ACC112 (cell line): Measurements from ENCODE around the gene ADRA1B.
"Not testable (repeated sequence)": the region's sequence is repeated elsewhere in the genome, so short reads cannot be mapped to it uniquely, and the experiment has no call there.

ENCODE experiments used
- H2AFZ ChIP-seq: fragments of 200-600 bp; sonication (generic); one replicate; pipeline ENCODE4 v1.6.0; 2017; ENCODE audit warnings: antibody characterized with exemption, low read length; ENCODE audit not compliant: unreplicated experiment
- H3K27ac ChIP-seq: fragments of 200-600 bp; sonication (generic); 2 replicates; pipeline ENCODE4 v1.5.1; 2014; ENCODE audit warnings: low read depth, mild to moderate bottlenecking, antibody characterized with exemption, low read length, moderate library complexity
- H3K27me3 ChIP-seq: fragments of 200-600 bp; sonication (generic); 2 replicates; pipeline ENCODE4 v1.6.1; 2014; ENCODE audit warnings: mild to moderate bottlenecking, antibody characterized with exemption, low read length, moderate library complexity, mixed read lengths; ENCODE audit not compliant: insufficient read depth
- H3K36me3 ChIP-seq: fragments of 200-600 bp; sonication (generic); 2 replicates; pipeline ENCODE4 v1.6.1; 2016; ENCODE audit warnings: mild to moderate bottlenecking, antibody characterized with exemption, low read length, moderate library complexity, mixed read lengths; ENCODE audit not compliant: insufficient read depth
- H3K4me1 ChIP-seq: fragments of 200-600 bp; sonication (generic); one replicate; pipeline ENCODE4 v1.6.1; 2016; ENCODE audit warnings: low read length, mixed read lengths; ENCODE audit not compliant: insufficient read depth, unreplicated experiment, control insufficient read depth
- H3K4me3 ChIP-seq: fragments of 200-600 bp; sonication (generic); 2 replicates; pipeline ENCODE4 v1.5.1; 2014; ENCODE audit warnings: mild to moderate bottlenecking, low read depth, low read length
- H3K79me2 ChIP-seq: fragments of 200-600 bp; sonication (generic); one replicate; pipeline ENCODE4 v1.6.0; 2016; ENCODE audit warnings: low read length; ENCODE audit not compliant: control insufficient read depth, unreplicated experiment, insufficient read depth

ADRA1B gene

GRCh38 chr5:159951387-159951786 lies 35.1 kb downstream of the ADRA1B start:
- Histone ChIP-seq H3K36me3 (no peaks in the 10 kb centered on the region), H2AFZ (no peak overlapping the region), H3K27ac (no peak overlapping the region)

GRCh38 chr5:159951834-159952233 lies 35.6 kb downstream of the ADRA1B start:
- peaks cover 6% of the 10 kb centered on the region for H3K4me1 ChIP-seq
- H3K4me3 ChIP-seq = no peak overlapping the region
- H3K27me3 ChIP-seq = no peaks in the 10 kb centered on the region
- no peak overlapping the region for H2AFZ ChIP-seq
- no peaks in the 10 kb centered on the region for H3K36me3 ChIP-seq
- no peaks in the 10 kb centered on the region for H3K79me2 ChIP-seq
- no peak overlapping the region for H3K27ac ChIP-seq

More at GRCh38 chr5:159951387-159951786, 35.1 kb downstream of the ADRA1B start:
- Histone ChIP-seq H3K4me3 (no peak overlapping the region), H3K79me2 (no peaks in the 10 kb centered on the region), H3K27me3 (no peaks in the 10 kb centered on the region), H3K4me1 (peaks cover 6% of the 10 kb centered on the region)

- Histone ChIP-seq H3K4me3 (no peak overlapping the region), H3K4me1 (no peaks in the 10 kb centered on the region), H3K79me2 (no peaks in the 10 kb centered on the region), H3K36me3 (no peaks in the 10 kb centered on the region), H3K27ac (no peak overlapping the region), H3K27me3 (no peaks in the 10 kb centered on the region), H2AFZ (no peak overlapping the region)
Observed at GRCh38 chr5:159953609-159954008, 37.3 kb downstream of the ADRA1B start.

GRCh38 chr5:159955056-159955624 lies 38.9 kb downstream of the ADRA1B start:
- no peak overlapping the region for H3K4me3 ChIP-seq
- no peak overlapping the region for H3K27ac ChIP-seq
- H2AFZ ChIP-seq = no peak overlapping the region
- no peaks in the 10 kb centered on the region for H3K79me2 ChIP-seq
- no peaks in the 10 kb centered on the region for H3K4me1 ChIP-seq
- no peaks in the 10 kb centered on the region for H3K36me3 ChIP-seq
- H3K27me3 ChIP-seq = no peaks in the 10 kb centered on the region

GRCh38 chr5:159956074-159956473 lies 39.8 kb downstream of the ADRA1B start:
- no peak overlapping the region for H3K4me3 ChIP-seq
- no peaks in the 10 kb centered on the region for H3K27me3 ChIP-seq
- no peaks in the 10 kb centered on the region for H3K4me1 ChIP-seq
- no peaks in the 10 kb centered on the region for H3K79me2 ChIP-seq
- H3K27ac ChIP-seq = no peak overlapping the region
- H3K36me3 ChIP-seq = no peaks in the 10 kb centered on the region
- H2AFZ ChIP-seq = no peak overlapping the region

- Histone ChIP-seq H3K4me3 (no peak overlapping the region), H3K27ac (no peak overlapping the region), H2AFZ (no peak overlapping the region), H3K4me1 (peaks cover 6% of the 10 kb centered on the region), H3K27me3 (no peaks in the 10 kb centered on the region), H3K36me3 (no peaks in the 10 kb centered on the region), H3K79me2 (no peaks in the 10 kb centered on the region)
Observed at GRCh38 chr5:159961176-159962160, 45.2 kb downstream of the ADRA1B start.

GRCh38 chr5:159962214-159962613 lies 45.9 kb downstream of the ADRA1B start:
- Histone ChIP-seq H3K4me3 (no peak overlapping the region), H3K79me2 (no peaks in the 10 kb centered on the region), H3K4me1 (peaks cover 6% of the 10 kb centered on the region), H3K36me3 (no peaks in the 10 kb centered on the region), H2AFZ (no peak overlapping the region), H3K27me3 (no peaks in the 10 kb centered on the region), H3K27ac (no peak overlapping the region)

- H3K27me3 ChIP-seq = no peaks in the 10 kb centered on the region
- no peak overlapping the region for H3K27ac ChIP-seq
- peaks cover 6% of the 10 kb centered on the region for H3K4me1 ChIP-seq
- no peaks in the 10 kb centered on the region for H3K79me2 ChIP-seq
- H3K36me3 ChIP-seq = no peaks in the 10 kb centered on the region
- H2AFZ ChIP-seq = no peak overlapping the region
- H3K4me3 ChIP-seq = no peak overlapping the region
Observed at GRCh38 chr5:159963935-159964334, 47.7 kb downstream of the ADRA1B start.

- Histone ChIP-seq H3K79me2 (no peaks in the 10 kb centered on the region), H2AFZ (no peak overlapping the region), H3K27me3 (no peaks in the 10 kb centered on the region), H3K4me3 (no peak overlapping the region), H3K36me3 (no peaks in the 10 kb centered on the region), H3K27ac (no peak overlapping the region), H3K4me1 (peaks cover 15% of the 10 kb centered on the region)
Observed at GRCh38 chr5:159965031-159965837, 49.0 kb downstream of the ADRA1B start.

GRCh38 chr5:159965838-159966128 lies 49.5 kb downstream of the ADRA1B start:
- H3K4me3 ChIP-seq, H2AFZ ChIP-seq, H3K79me2 ChIP-seq, H3K27me3 ChIP-seq, H3K27ac ChIP-seq, H3K36me3 ChIP-seq: not testable (repeated sequence)
- H3K4me1 ChIP-seq = peaks cover 21% of the 10 kb centered on the region
